DMS 273 treated with DMSO at 0.1 percent for 48 hours (cell line): Measurements from ENCODE around the gene TMBIM4.
"Not testable (repeated sequence)": the region's sequence is repeated elsewhere in the genome, so short reads cannot be mapped to it uniquely, and the experiment has no call there.

Source experiments
- DNase-seq: peaks from one replicate; lab custom pipeline; 2025; lab: John Stamatoyannopoulos, UW

The TMBIM4 gene

DNA sequence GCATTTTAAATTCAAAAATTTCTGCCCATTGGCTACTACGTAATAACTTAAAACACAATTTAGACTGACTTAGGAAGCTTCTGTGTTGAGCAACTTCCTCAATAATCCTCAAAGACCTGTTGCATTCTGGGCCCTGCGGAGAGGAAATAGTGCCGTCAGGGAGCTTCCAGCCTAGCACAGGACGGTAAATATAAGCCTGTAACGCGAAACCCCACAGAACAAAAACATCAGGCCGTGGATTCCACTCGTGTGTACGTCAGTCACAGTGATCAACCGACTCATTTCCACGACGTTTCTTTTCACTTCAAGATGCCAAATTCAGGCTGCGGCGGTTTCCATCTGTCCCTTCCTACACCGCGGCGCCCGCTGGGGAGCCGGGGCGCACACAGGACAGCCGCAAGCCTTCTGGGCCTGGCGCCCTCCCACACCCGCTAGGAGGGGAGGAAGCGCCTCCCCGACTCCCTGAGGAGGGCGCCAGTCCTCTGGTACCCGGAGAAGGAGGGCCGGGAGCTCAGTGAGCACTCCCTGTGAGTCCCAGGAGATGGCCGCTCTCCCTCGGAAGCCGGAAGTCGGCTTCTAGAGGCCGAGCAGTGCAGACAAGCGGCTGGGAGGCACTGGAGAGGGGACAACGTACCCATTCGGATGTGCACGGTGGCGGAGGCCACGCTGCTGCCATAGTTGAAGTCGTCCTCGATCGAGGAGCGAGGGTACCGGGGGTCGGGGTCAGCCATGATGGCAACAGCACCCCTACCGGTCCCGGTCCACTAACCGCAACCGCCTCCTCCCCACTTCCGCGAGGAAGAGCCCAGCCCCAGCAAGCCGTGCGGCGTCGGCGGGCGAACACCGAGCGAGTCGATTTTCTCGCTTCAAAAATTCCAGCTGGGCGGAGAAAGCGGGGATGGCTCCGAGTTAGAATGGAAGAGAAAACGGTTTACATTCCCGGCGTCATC, at the start of gene TMBIM4:
Gene TMBIM4 (minus strand): TSS at position 776 of the 950 bp plus-strand sequence. CDS start 45 bp downstream, at position 731.
- DNase-seq: peak; percentile 68

- DNase-seq: no peak
Observed at GRCh38 chr12:66217342-66217917, 47.6 kb upstream of the TMBIM4 start.

- DNase-seq: not testable (repeated sequence)
Observed at GRCh38 chr12:66213011-66213410, 43.2 kb upstream of the TMBIM4 start.

DNA sequence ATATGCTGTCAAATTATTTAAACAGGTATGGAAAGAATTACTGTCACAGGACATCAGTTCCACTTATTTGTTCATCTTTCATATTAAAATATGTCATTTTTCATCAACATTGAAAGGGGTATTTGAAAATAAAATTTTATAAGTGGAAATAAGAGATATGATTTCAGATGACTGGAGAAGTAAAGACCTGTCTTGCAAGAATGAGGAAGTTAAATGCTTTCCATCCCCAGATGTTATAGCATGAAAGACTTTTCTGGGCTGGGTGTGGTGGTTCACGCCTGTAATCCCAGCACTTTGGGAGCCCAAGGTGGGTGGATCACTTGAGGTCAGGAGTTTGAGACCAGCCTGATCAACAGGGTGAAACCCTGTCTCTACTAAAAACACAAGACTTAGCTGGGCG, 41.8 kb upstream of the TMBIM4 start:
- not testable (repeated sequence) for DNase-seq

- no peak for DNase-seq
Observed at GRCh38 chr12:66210840-66211239, 41.0 kb upstream of the TMBIM4 start.

GRCh38 chr12:66206141-66206540, 36.3 kb upstream of the TMBIM4 start:
- no peak for DNase-seq

- no peak for DNase-seq
Observed at GRCh38 chr12:66203820-66204219, 34.0 kb upstream of the TMBIM4 start.

DNA sequence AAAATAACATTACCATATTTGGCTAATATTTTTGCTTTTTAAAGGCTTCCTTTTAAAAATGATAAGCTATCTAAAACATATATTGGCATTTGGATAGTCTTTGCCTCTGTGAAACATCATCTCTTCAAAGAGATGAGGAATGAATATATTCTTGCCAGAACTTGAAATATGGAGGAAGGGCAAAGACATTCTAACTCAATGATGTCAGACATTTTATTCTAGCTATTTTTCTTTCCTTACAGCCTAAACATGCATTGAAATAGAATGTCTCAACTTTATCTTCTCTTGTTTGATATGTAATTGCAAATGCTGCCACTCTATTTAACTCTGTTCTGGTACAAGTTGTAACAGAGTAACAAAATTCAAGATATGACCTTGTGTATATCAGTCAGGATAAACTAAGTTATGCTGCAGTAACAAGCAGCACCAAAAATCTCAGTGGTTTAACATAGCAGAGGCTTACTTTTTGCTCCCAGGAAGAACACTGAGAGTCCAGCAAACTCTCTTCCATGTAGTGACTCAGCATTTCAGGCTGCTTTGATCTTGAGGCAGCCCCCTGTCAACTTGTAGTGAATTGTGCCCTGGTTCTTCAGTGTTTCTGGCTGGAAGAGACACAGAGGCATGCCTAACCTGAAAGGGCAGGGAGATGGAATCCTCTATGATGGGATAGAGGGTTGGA, 30.2 kb upstream of the TMBIM4 start:
- DNase-seq: no peak

- DNase-seq: no peak
Observed at GRCh38 chr12:66199141-66199540, 29.3 kb upstream of the TMBIM4 start.

DNA sequence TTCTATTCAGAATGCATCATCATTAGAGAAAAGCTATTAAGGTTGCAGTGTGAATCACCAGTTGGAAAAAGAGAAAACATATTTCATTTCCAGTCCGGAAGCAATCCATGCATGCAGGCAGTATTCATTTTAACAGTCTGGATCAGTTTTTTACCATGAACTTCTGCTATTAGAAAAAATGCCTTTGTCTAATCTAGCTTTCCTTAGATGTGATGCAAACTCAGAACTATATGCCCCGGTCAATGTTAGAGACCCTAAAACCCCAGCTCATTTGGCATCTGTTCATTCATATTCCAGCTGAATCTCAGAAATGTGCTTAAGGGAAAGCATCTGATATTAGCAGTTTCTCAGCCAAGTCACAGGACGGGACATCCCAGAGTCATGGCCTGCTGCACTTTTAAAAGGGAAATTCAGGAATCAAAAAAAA, 27.7 kb upstream of the TMBIM4 start:
- DNase-seq: no peak

DNA sequence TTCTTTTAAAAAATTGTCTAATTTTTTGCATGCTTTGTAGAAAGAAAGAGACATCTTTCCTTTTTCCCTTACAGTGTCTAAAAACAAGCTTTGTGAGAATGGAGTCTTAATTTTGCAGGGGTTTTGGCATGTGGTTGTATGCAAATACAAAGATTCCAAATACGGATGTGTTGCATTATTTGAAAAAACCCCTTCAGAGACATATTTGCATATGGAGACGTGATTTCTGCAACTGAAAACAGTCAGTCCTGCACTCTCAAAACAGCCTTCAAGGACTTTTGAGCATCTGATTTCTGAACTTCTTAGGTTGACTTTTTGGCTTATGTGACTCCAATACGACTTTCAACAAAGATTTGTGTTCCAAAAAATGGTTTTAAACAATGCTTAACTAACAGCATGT, 27.0 kb upstream of the TMBIM4 start:
- no peak for DNase-seq

GRCh38 chr12:66195242-66195641, 25.4 kb upstream of the TMBIM4 start:
- no peak for DNase-seq

GRCh38 chr12:66194122-66194521, 24.3 kb upstream of the TMBIM4 start:
- no peak for DNase-seq

DNA sequence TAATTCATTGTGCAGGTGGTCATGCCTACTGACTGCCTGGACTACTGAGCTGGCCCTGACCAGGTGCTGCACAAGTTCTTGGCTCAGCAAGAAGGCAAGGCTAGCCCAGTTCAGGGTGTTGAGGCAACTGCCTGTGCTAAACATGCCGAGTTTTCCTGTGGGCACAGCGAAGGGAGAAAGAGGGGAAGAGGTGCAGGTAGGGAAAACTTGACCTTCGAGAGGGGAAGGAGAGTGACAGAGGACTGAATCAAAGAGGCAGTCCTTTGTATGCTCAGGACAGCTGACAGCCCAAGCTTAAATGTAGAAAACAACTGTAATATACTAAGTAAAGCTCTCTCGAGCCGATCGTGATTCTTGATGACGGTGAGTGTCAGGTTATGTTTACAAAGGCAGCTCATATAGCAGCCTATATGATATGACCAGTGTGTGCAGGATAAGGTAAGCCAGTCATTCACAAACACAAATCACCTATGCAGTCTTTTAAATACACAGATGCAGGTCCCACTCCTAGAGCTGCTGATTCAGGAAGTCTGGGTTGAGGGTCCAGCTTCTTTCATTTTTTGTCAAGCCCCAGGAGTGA, 21.8 kb upstream of the TMBIM4 start:
- DNase-seq: no peak

- no peak for DNase-seq
Observed at GRCh38 chr12:66190519-66191370, 20.9 kb upstream of the TMBIM4 start.

GRCh38 chr12:66189889-66190288, 20.1 kb upstream of the TMBIM4 start:
- no peak for DNase-seq

DNA sequence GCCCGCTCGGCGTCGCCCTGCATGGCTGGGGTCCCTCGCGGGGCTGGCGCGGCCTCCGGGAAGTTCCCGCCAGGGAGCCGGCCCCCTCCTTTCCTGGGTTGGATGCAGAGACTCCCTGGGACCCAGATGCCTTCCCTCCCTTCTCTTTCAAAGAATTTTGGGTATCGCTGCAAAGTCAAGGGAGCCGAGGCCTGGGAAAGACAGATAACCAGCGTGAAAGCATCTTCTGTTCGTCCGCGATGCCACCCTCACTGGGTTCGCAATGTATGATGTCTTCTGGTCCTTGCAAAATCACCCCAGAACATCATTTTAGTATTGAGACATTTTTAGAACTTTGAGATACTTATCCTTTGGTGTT, 19.7 kb upstream of the TMBIM4 start:
- no peak for DNase-seq

GRCh38 chr12:66188584-66189485, 19.0 kb upstream of the TMBIM4 start, which contains the start of gene IRAK3:
TSS of gene IRAK3 (plus strand) at chr12:66189214. CDS start at chr12:66189300, 86 bp downstream.
- DNase-seq: no peak

DNA sequence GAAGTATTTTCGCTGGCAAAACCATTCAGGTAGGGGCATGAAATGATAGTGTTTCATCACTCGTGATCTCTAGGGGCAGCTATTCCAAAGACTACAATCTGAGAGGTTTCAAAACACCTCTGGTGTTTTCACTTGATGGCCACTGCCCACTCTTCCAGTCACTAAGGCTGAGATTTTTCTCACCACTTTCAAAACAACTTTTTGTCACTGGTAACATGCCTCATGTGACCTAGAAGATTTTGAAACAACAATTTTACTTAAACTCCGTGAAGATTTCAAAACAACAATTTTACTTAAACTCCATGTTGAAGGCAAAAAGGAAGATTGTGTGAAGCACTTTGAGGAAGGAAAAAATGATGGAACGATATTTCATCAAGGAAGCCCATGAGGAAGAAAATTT, 18.0 kb upstream of the TMBIM4 start:
- no peak for DNase-seq

- no peak for DNase-seq
Observed at GRCh38 chr12:66187036-66187435, 17.2 kb upstream of the TMBIM4 start.
